IMR-90 (cell line): ENCODE data around the gene HS2ST1. TPM values are rescaled to one million over a fixed set of nuclear protein-coding genes. Genes with fewer than 3 reads are reported as not detected.

Experiments used
- ATAC-seq: fragments of 200-7000 bp; cut with Tn5 transposase; 2 replicates; pipeline ENCODE4 v1.9.1; 2020; ENCODE audit warnings: low read depth, mild to moderate bottlenecking, moderate library complexity
- BruUV-seq: library from RNA; stranded (reverse); fragments of 400-500 nt; replicated peaks from 2 replicates; lab custom pipeline; 2021; lab: Mats Ljungman, UMichigan
- CTCF ChIA-PET: fragments of 300-600 bp; formaldehyde crosslinking; extraction: SDS; loops from one replicate; lab custom pipeline; 2021; ENCODE audit warnings: antibody characterized with exemption; lab: Yijun Ruan, JAX
- POLR2A ChIA-PET: fragments of 300-600 bp; sonication (Branson Sonifier 250); formaldehyde crosslinking; loops from one replicate; lab custom pipeline; 2022; ENCODE audit warnings: antibody characterized with exemption; ENCODE audit not compliant: unreplicated experiment; lab: Charles Lee
- DNase-seq: peaks from one replicate; pipeline ENCODE4 v3.0.0; 2013
- H2AFZ ChIP-seq: replicated peaks from 2 replicates; pipeline ENCODE3; 2013; ENCODE audit warnings: low read length, mild to moderate bottlenecking; ENCODE audit not compliant: poor library complexity
- H2AK5ac ChIP-seq: 2 replicates; pipeline ENCODE4 v1.6.1; 2013; ENCODE audit warnings: low read depth, low read length, inconsistent platforms
- H2AK9ac ChIP-seq: replicated peaks from 2 replicates; pipeline ENCODE3; 2013; ENCODE audit warnings: mild to moderate bottlenecking, low read depth, low read length, moderate library complexity; ENCODE audit not compliant: poor library complexity
- H2BK120ac ChIP-seq: 2 replicates; pipeline ENCODE4 v1.6.1; 2013; ENCODE audit warnings: low read depth, low read length, inconsistent platforms
- H2BK15ac ChIP-seq: 3 replicates; pipeline ENCODE4 v1.6.1; 2013; ENCODE audit warnings: low read depth, low read length, inconsistent platforms
- H2BK20ac ChIP-seq: 2 replicates; pipeline ENCODE4 v1.6.1; 2013; ENCODE audit warnings: low read depth, mild to moderate bottlenecking, inconsistent platforms, low read length, moderate library complexity
- H2BK5ac ChIP-seq: 2 replicates; pipeline ENCODE4 v1.6.1; 2013; ENCODE audit warnings: mild to moderate bottlenecking, low read depth, low read length, inconsistent platforms; ENCODE audit not compliant: poor library complexity, severe bottlenecking
- H3K14ac ChIP-seq: replicated peaks from 2 replicates; pipeline ENCODE4 v1.6.1; 2013; ENCODE audit warnings: low read depth, low read length, inconsistent platforms
- H3K18ac ChIP-seq: 2 replicates; pipeline ENCODE4 v1.6.1; 2013; ENCODE audit warnings: low read depth, low read length, control low read depth
- H3K23ac ChIP-seq: 2 replicates; pipeline ENCODE4 v1.6.1; 2013; ENCODE audit warnings: low read depth, low read length, inconsistent platforms
- H3K27ac ChIP-seq: 2 replicates; pipeline ENCODE4 v1.5.1; 2013; ENCODE audit warnings: mild to moderate bottlenecking, control low read depth, low read length; ENCODE audit not compliant: insufficient read depth
- H3K27me3 ChIP-seq: 2 replicates; pipeline ENCODE4 v1.6.1; 2013; ENCODE audit warnings: low read length; ENCODE audit not compliant: control insufficient read depth, insufficient read depth
- H3K36me3 ChIP-seq: 2 replicates; pipeline ENCODE4 v1.6.1; 2013; ENCODE audit warnings: low read length, mixed read lengths; ENCODE audit not compliant: control insufficient read depth, insufficient read depth
- H3K4ac ChIP-seq: 2 replicates; pipeline ENCODE4 v1.6.1; 2013; ENCODE audit warnings: low read depth, low read length, inconsistent platforms
- H3K4me1 ChIP-seq: 2 replicates; pipeline ENCODE4 v1.6.1; 2013; ENCODE audit warnings: low read length, mixed read lengths; ENCODE audit not compliant: control insufficient read depth, insufficient read depth
- H3K4me2 ChIP-seq: 2 replicates; pipeline ENCODE4 v1.6.1; 2013; ENCODE audit warnings: low read depth, mild to moderate bottlenecking, control low read depth, low read length, moderate library complexity
- H3K4me3 ChIP-seq: 2 replicates; pipeline ENCODE4 v1.5.1; 2013; ENCODE audit warnings: low read depth, mild to moderate bottlenecking, control low read depth, low read length, moderate library complexity; ENCODE audit not compliant: insufficient read depth
- H3K56ac ChIP-seq: 2 replicates; pipeline ENCODE4 v1.6.1; 2013; ENCODE audit warnings: low read length, inconsistent platforms; ENCODE audit not compliant: insufficient read depth; ENCODE audit errors: extremely low read depth
- H3K79me1 ChIP-seq, 2 experiments: 2 replicates each; pipeline ENCODE4 v1.6.1; 2013; ENCODE audit warnings: low read length in 2 of 2, inconsistent platforms in 1 of 2, low read depth in 1 of 2
- H3K9ac ChIP-seq: 2 replicates; pipeline ENCODE4 v1.6.1; 2013; ENCODE audit warnings: low read depth, low read length, control low read depth
- H3K9me1 ChIP-seq: 2 replicates; pipeline ENCODE4 v1.6.1; 2013; ENCODE audit warnings: low read length, inconsistent platforms; ENCODE audit not compliant: insufficient read depth
- H3K9me3 ChIP-seq: 2 replicates; pipeline ENCODE4 v1.6.1; 2013; ENCODE audit warnings: low read length; ENCODE audit not compliant: control insufficient read depth, insufficient read depth
- H4K20me1 ChIP-seq: 2 replicates; pipeline ENCODE4 v1.6.1; 2013; ENCODE audit warnings: low read length, inconsistent platforms; ENCODE audit not compliant: insufficient read depth
- H4K5ac ChIP-seq: 2 replicates; pipeline ENCODE4 v1.6.1; 2013; ENCODE audit warnings: mild to moderate bottlenecking, low read depth, low read length, control low read depth
- H4K8ac ChIP-seq, 2 experiments: 2 replicates each; pipeline ENCODE4 v1.6.1; 2013; ENCODE audit warnings: low read depth in 2 of 2, low read length in 2 of 2, control low read depth in 1 of 2, inconsistent platforms in 1 of 2
- H4K91ac ChIP-seq: 2 replicates; pipeline ENCODE4 v1.6.1; 2013; ENCODE audit warnings: low read depth, low read length, inconsistent platforms; ENCODE audit not compliant: insufficient read depth
- CHD1 ChIP-seq: IDR thresholded peaks from 2 replicates; pipeline ENCODE4 v1.6.1; 2012; ENCODE audit warnings: low read depth, low read length, improper control_type of control experiment
- CTCF ChIP-seq: conservative IDR thresholded peaks from 2 replicates; pipeline ENCODE4 v1.5.1; 2012; ENCODE audit warnings: mild to moderate bottlenecking, low read depth, low read length, improper control_type of control experiment
- ELK1 ChIP-seq: fragments of 150-350 bp; IDR thresholded peaks from 2 replicates; pipeline ENCODE4 v1.6.1; 2016; ENCODE audit warnings: low read depth, mild to moderate bottlenecking, low read length, moderate library complexity, borderline replicate concordance
- FOS ChIP-seq: fragments of 150-350 bp; IDR thresholded peaks from 2 replicates; pipeline ENCODE4 v1.6.1; 2016; ENCODE audit warnings: low read depth, low read length
- MAFK ChIP-seq: IDR thresholded peaks from 2 replicates; pipeline ENCODE4 v1.6.1; 2012; ENCODE audit warnings: low read depth, low read length, improper control_type of control experiment
- MXI1 ChIP-seq: IDR thresholded peaks from 2 replicates; pipeline ENCODE4 v1.6.1; 2012; ENCODE audit warnings: low read depth, mild to moderate bottlenecking, low read length, moderate library complexity, borderline replicate concordance
- RFX5 ChIP-seq: IDR thresholded peaks from 2 replicates; pipeline ENCODE4 v1.8.0; 2012; ENCODE audit warnings: low read depth, mild to moderate bottlenecking, low read length, moderate library complexity
- USF2 ChIP-seq: fragments of 150-350 bp; IDR thresholded peaks from 2 replicates; pipeline ENCODE4 v1.6.1; 2017; ENCODE audit warnings: mild to moderate bottlenecking, antibody characterized with exemption, low read length, low read depth
- dilution Hi-C: fragments of 300-500 bp; cut with HindIII; formaldehyde crosslinking; loops from one replicate; pipeline ENCODE4 v1.14.3; 2018; ENCODE audit warnings: low sequenced_read_pairs; ENCODE audit not compliant: unreplicated experiment
- in situ Hi-C: fragments of 300-500 bp; cut with MboI; formaldehyde crosslinking; loops from 3 replicates; pipeline ENCODE4 v1.14.3; 2019; ENCODE audit warnings: low sequenced_read_pairs, inconsistent platforms, mixed read lengths
- intact Hi-C: fragments of 100-400 bp; cut with micrococcal nuclease; formaldehyde crosslinking; loops from 2 replicates; pipeline ENCODE4 v1.10.0; 2022
- polyA plus RNA-seq, 3 experiments: library from polyadenylated mRNA; depleted of rRNA; stranded (reverse); fragments of >200 nt; gene quantifications; 2 replicates each; pipeline ENCODE4 v1.2.3, GENCODE V29; 2012; ENCODE audit warnings: low replicate concordance in 1 of 3
- total RNA-seq: library from RNA; depleted of rRNA; stranded (reverse); fragments of >200 nt; gene quantifications from 2 replicates; pipeline ENCODE4 v1.2.3, GENCODE V29; 2012

The HS2ST1 gene
- total and polyA plus RNA-seq, 2 of the 4 experiments (the other 2 are of a cell fraction), result 7.8 to 13.1 TPM

- no peak overlapping the region for H3K18ac ChIP-seq
- no peak overlapping the region for H3K23ac ChIP-seq
- H3K79me1 ChIP-seq, result no peaks in the 10 kb centered on the region
- H4K20me1 ChIP-seq, result no peaks in the 10 kb centered on the region
- no peak overlapping the region for H2AK5ac ChIP-seq
- BruUV-seq, result no TSS peak
- H3K4me2 ChIP-seq, result no peak overlapping the region
- no peak overlapping the region for H2AK9ac ChIP-seq
- H3K4ac ChIP-seq, result no peak overlapping the region
- no peaks in the 10 kb centered on the region for H3K27me3 ChIP-seq
- ChIA-PET POLR2A (no interaction called here), CTCF (no interaction called here)
- H3K56ac ChIP-seq, result no peak overlapping the region
- intact Hi-C loops, result no loop called here
- H4K5ac ChIP-seq, result no peak overlapping the region
- no peak for ATAC-seq
- no peaks in the 10 kb centered on the region for H3K36me3 ChIP-seq
- H2BK20ac ChIP-seq, result no peak overlapping the region
- TF ChIP-seq CHD1 (no peak), ELK1 (no peak), MAFK (no peak), USF2 (no peak), RFX5 (no peak), MXI1 (no peak), FOS (no peak), CTCF (no peak)
- H3K27ac ChIP-seq, result no peak overlapping the region
- dilution Hi-C loops, result no loop called here
- no peak overlapping the region for H4K91ac ChIP-seq
- in situ Hi-C loops, result no loop called here
- H2BK5ac ChIP-seq, result no peak overlapping the region
- peaks cover 3% of the 10 kb centered on the region; the same call in 1 of the 2 replicates for H3K9me3 ChIP-seq
- no peaks in the 10 kb centered on the region for H3K4me1 ChIP-seq
- H2BK15ac ChIP-seq, result no peak overlapping the region
- H3K14ac ChIP-seq, result no peak overlapping the region
- no peak overlapping the region for H3K9ac ChIP-seq
- H4K8ac ChIP-seq, result no peak overlapping the region
- H3K4me3 ChIP-seq, result no peak overlapping the region
- H2BK120ac ChIP-seq, result no peak overlapping the region
- no peak overlapping the region for H2AFZ ChIP-seq
- no peak for DNase-seq
- no peaks in the 10 kb centered on the region; the same call in 1 of the 2 replicates for H3K9me1 ChIP-seq
Measured at GRCh38 chr1:87103074-87103473, 188.6 kb downstream of the HS2ST1 start.
